Adrenal gland (tissue), 5 donors: ENCODE data around the gene TMEM170A.

ENCODE experiments used
- CTCF ChIP-seq, 6 experiments: fragments of 450-650 bp in 4 of 6; fragments of 200-600 bp in 2 of 6; sonication (generic) in 1 of 6; IDR thresholded peaks; 1 replicate in 5 of 6; 2 replicates in 1 of 6; pipeline versions ENCODE4 v1.5.1 to v1.8.0; 2016 to 2021; ENCODE audit warnings: antibody characterized with exemption in 6 of 6, mild to moderate bottlenecking in 2 of 6, moderate library complexity in 1 of 6
- POLR2A ChIP-seq, 2 donors: fragments of 450-650 bp; IDR thresholded peaks; one replicate each; pipeline ENCODE4 v1.6.1; 2017; ENCODE audit warnings: antibody characterized with exemption in 2 of 2, mild to moderate bottlenecking in 2 of 2, moderate library complexity in 1 of 2
- donor health status: DM: no; HTN: no; CAD: no.

- TF ChIP-seq CTCF (IDR thresholded peaks at IDR 0.05), result no peak
- TF ChIP-seq POLR2A (IDR thresholded peaks at IDR 0.05), result no peak
These were observed 12.3 kb upstream of the TMEM170A start for GRCh38 chr16:75476817-75477216.
